Colonic mucosa (tissue), 4 donors: ENCODE measurements around the gene NDUFS8. TPM values are rescaled to one million over a fixed set of nuclear protein-coding genes. Genes with fewer than 3 reads are reported as not detected.
A peak's percentile ranks its signal among the peaks of the same experiment; 100 is the strongest.

Source experiments
- DNase-seq: peaks from one replicate; pipeline ENCODE4 v3.0.0-alpha.2; 2020
- H3K27ac ChIP-seq: fragments of 200-600 bp; one replicate; pipeline ENCODE4 v1.8.0; 2021
- H3K27me3 ChIP-seq: fragments of 200-600 bp; one replicate; pipeline ENCODE4 v1.8.0; 2021
- H3K36me3 ChIP-seq: fragments of 200-600 bp; one replicate; pipeline ENCODE4 v1.8.0; 2021
- H3K4me1 ChIP-seq: fragments of 200-600 bp; one replicate; pipeline ENCODE4 v1.8.0; 2021; ENCODE audit warnings: mild to moderate bottlenecking
- H3K4me3 ChIP-seq: fragments of 200-600 bp; one replicate; pipeline ENCODE4 v1.8.0; 2021
- H3K9ac ChIP-seq, 2 donors: one replicate each; pipeline ENCODE4 v1.7.0; 2013; ENCODE audit warnings: control low read depth in 2 of 2, low read depth in 2 of 2, low read length in 2 of 2
- H3K9me3 ChIP-seq: fragments of 200-600 bp; one replicate; pipeline ENCODE4 v1.8.0; 2021
- CTCF ChIP-seq: fragments of 200-600 bp; IDR thresholded peaks from one replicate; pipeline ENCODE4 v1.8.0; 2022; ENCODE audit warnings: antibody characterized with exemption, mild to moderate bottlenecking
- intact Hi-C: fragments of 100-400 bp; cut with DNase I; formaldehyde crosslinking; loops from one replicate; pipeline ENCODE4 v1.14.1; 2022
- total RNA-seq, 2 donors: library from RNA; stranded (reverse); fragmentation: NEBNext Ultra II Directional in 1 of 2; extraction: Animal tissue kit (Norgen Biotek cat#: 25700) in 1 of 2; gene quantifications; one replicate each; pipeline ENCODE4 v1.2.1, GENCODE V29; 2021
- donor health status: healthy.
- donor health status: DM: no; HTN: no; CAD: no.
- donor health status: DM: no; HTN: no; CAD: no.

The NDUFS8 gene
- total RNA-seq, 2 donors from 2014 or later, result 149 to 247 TPM

- Histone ChIP-seq H3K4me1 (no peaks in the 10 kb centered on the region), H3K9me3 (no peaks in the 10 kb centered on the region), H3K4me3 (no peak overlapping the region), H3K27me3 (no peaks in the 10 kb centered on the region), H3K9ac (no peak overlapping the region), H3K36me3 (no peaks in the 10 kb centered on the region), H3K27ac (no peak overlapping the region)
- intact Hi-C loops, result no loop called here
- TF ChIP-seq CTCF, result no peak
- no peak for DNase-seq
Measured at GRCh38 chr11:68025047-68025446, 5.4 kb upstream of the NDUFS8 start.

GRCh38 chr11:68026391-68027105 is 3.9 kb upstream of the NDUFS8 start:
- Histone ChIP-seq H3K9ac (no peak overlapping the region), H3K27ac (no peak overlapping the region)
- intact Hi-C loops, result no loop called here

GRCh38 chr11:68027667-68028066 is 2.8 kb upstream of the NDUFS8 start:
- no peaks in the 10 kb centered on the region for H3K27me3 ChIP-seq
- H3K9ac ChIP-seq, result no peak overlapping the region
- H3K27ac ChIP-seq, result no peak overlapping the region
- no peaks in the 10 kb centered on the region for H3K9me3 ChIP-seq
- no peak overlapping the region for H3K4me3 ChIP-seq
- TF ChIP-seq CTCF, result no peak
- H3K4me1 ChIP-seq, result peaks cover 4% of the 10 kb centered on the region
- no peaks in the 10 kb centered on the region for H3K36me3 ChIP-seq
- intact Hi-C loops, result no loop called here
- no peak for DNase-seq

More at GRCh38 chr11:68026391-68027105, 3.9 kb upstream of the NDUFS8 start:
- TF ChIP-seq CTCF, result no peak
- H3K27me3 ChIP-seq, result no peaks in the 10 kb centered on the region
- no peaks in the 10 kb centered on the region for H3K36me3 ChIP-seq
- no peaks in the 10 kb centered on the region for H3K9me3 ChIP-seq
- no peak for DNase-seq
- peaks cover 1% of the 10 kb centered on the region for H3K4me1 ChIP-seq
- no peak overlapping the region for H3K4me3 ChIP-seq

GRCh38 chr11:68028802-68029545 is 1.5 kb upstream of the NDUFS8 start:
- intact Hi-C loops, result no loop called here
- peak overlapping the region in 1 of 2 donors; percentile 21 for H3K9ac ChIP-seq
- H3K36me3 ChIP-seq, result no peaks in the 10 kb centered on the region

GRCh38 chr11:68031144-68031464 is 623 bp downstream of the NDUFS8 start:
- H3K9me3 ChIP-seq, result no peaks in the 10 kb centered on the region
- peaks cover 4% of the 10 kb centered on the region for H3K4me1 ChIP-seq
- H3K27me3 ChIP-seq, result no peaks in the 10 kb centered on the region
- no peaks in the 10 kb centered on the region for H3K36me3 ChIP-seq
- TF ChIP-seq CTCF, result no peak
- H3K27ac ChIP-seq, result peak overlapping the region; percentile 75
- H3K4me3 ChIP-seq, result peak overlapping the region; percentile 82
- no peak for DNase-seq
- H3K9ac ChIP-seq, result peak overlapping the region; percentile 83 to 98
- intact Hi-C loops, result no loop called here

More at GRCh38 chr11:68028802-68029545, 1.5 kb upstream of the NDUFS8 start:
- no peak overlapping the region for H3K4me3 ChIP-seq
- peaks cover 4% of the 10 kb centered on the region for H3K4me1 ChIP-seq
- H3K27me3 ChIP-seq, result no peaks in the 10 kb centered on the region
- no peaks in the 10 kb centered on the region for H3K9me3 ChIP-seq
- no peak overlapping the region for H3K27ac ChIP-seq
- TF ChIP-seq CTCF, result no peak
- no peak for DNase-seq
